Body of pancreas (tissue), 4 donors: ENCODE data around the gene TEX14. TPM values are rescaled to one million over a fixed set of nuclear protein-coding genes. Genes with fewer than 3 reads are reported as not detected.

Experiments
- ATAC-seq: fragments of 150-250 bp; one replicate; pipeline ENCODE4 v1.9.1; 2016
- DNase-seq, 4 donors: peaks; one replicate each; pipeline ENCODE4 v3.0.0-alpha.2; 2019
- H3K27ac ChIP-seq, 4 donors: fragments of 200-600 bp; sonication (generic); 1 replicate in 3 of 4; 2 replicates in 1 of 4; pipeline versions ENCODE4 v1.5.1 to v1.6.1; 2016 to 2019; ENCODE audit warnings: mild to moderate bottlenecking in 1 of 4, mixed read lengths in 1 of 4, moderate library complexity in 1 of 4
- H3K27me3 ChIP-seq, 2 donors: fragments of 200-600 bp; sonication (generic); one replicate each; pipeline ENCODE4 v1.6.0; 2016; ENCODE audit warnings: mild to moderate bottlenecking in 1 of 2
- H3K36me3 ChIP-seq, 2 donors: fragments of 200-600 bp; sonication (generic); replicated peaks in 1 of 2; 2 replicates each; pipeline ENCODE4 v1.5.1; 2016; ENCODE audit warnings: low read depth in 2 of 2; ENCODE audit not compliant: insufficient read depth in 1 of 2
- H3K4me1 ChIP-seq: fragments of 200-600 bp; sonication (generic); one replicate; pipeline ENCODE4 v1.6.0; 2016
- H3K4me3 ChIP-seq, 2 donors: fragments of 200-600 bp; sonication (generic); 1 replicate in 1 of 2; 2 replicates in 1 of 2; pipeline ENCODE4 v1.5.1; 2016 to 2019
- H3K9me3 ChIP-seq, 3 donors: fragments of 200-600 bp; sonication (generic); 1 replicate in 2 of 3; 2 replicates in 1 of 3; pipeline ENCODE4 v1.5.1; 2016
- POLR2A ChIP-seq, 3 donors: fragments of 450-650 bp; IDR thresholded peaks; one replicate each; pipeline ENCODE4 v1.6.1; 2016; ENCODE audit warnings: antibody characterized with exemption in 3 of 3, mild to moderate bottlenecking in 2 of 3
- WGBS, 2 donors: methylation state at CpG; one replicate each; pipeline ENCODE4 v1.1.5; 2017; 5-methylcytosine and 5-hydroxymethylcytosine counted together
- intact Hi-C: fragments of 100-400 bp; cut with DNase I; formaldehyde crosslinking; loops from one replicate; pipeline ENCODE4 v1.15.1; 2023
- total RNA-seq, 2 donors: library from RNA; depleted of rRNA; stranded (reverse); fragments of >200 nt; gene quantifications; one replicate each; pipeline ENCODE4 v1.1.0, GENCODE V29; 2016
- TF ChIP-seq, protein P1 (sequence below), 7 experiments: fragments of 450-650 bp in 4 of 7; fragments of 200-600 bp in 3 of 7; sonication (generic) in 3 of 7; IDR thresholded peaks; one replicate each; pipeline ENCODE4 v1.5.1; 2016 to 2019; ENCODE audit warnings: antibody characterized with exemption in 7 of 7

TEX14 gene
- total RNA-seq, 2 donors from 2014 or later, result 0.26 TPM; not detected in 1

DNA sequence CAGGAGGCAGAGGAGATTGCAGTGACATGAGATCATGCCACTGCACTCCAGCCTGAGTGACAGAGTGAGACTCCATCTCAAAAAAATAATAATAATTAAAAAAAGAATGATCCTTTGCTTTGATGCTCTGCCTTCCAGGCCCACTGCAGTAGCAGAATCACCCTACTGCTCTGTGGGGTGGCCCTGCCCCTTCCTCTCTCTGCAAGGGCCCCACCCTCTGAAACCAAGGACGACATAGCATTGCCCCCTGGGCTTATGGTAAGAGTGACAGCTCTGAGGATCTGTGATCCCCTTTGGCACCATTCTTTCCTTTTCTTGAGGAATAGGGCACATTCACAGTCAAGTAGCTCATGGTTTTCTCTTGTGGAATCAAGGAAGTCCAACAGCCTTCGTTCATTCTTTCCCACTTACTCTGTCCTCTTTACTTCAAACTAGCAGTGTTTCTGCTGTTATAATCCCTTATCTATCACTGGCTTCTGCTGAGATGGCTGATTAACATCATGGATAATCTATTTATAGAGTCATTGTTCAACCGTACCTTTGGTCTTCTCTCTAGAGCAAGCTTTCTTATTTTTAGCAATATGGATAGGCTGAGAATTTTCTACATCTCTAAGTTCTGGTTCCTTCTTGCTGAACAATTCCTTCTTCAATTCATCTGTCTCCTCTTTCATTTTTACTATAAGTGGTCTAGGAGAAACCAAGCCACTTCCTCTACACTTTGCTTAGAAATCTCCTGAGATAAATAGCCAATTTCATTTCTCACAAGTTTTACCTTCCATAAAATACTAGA, 14.7 kb upstream of the TEX14 start:
- TF ChIP-seq, protein P1, sequence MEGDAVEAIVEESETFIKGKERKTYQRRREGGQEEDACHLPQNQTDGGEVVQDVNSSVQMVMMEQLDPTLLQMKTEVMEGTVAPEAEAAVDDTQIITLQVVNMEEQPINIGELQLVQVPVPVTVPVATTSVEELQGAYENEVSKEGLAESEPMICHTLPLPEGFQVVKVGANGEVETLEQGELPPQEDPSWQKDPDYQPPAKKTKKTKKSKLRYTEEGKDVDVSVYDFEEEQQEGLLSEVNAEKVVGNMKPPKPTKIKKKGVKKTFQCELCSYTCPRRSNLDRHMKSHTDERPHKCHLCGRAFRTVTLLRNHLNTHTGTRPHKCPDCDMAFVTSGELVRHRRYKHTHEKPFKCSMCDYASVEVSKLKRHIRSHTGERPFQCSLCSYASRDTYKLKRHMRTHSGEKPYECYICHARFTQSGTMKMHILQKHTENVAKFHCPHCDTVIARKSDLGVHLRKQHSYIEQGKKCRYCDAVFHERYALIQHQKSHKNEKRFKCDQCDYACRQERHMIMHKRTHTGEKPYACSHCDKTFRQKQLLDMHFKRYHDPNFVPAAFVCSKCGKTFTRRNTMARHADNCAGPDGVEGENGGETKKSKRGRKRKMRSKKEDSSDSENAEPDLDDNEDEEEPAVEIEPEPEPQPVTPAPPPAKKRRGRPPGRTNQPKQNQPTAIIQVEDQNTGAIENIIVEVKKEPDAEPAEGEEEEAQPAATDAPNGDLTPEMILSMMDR (IDR thresholded peaks at IDR 0.05), result no peak
- no peak for TF ChIP-seq POLR2A (IDR thresholded peaks at IDR 0.05)
- DNase-seq (no peak), ATAC-seq (no peak)
- Histone ChIP-seq H3K4me3 (no peak overlapping the region), H3K27ac (no peak overlapping the region), H3K27me3 (no peaks in the 10 kb centered on the region), H3K4me1 (no peaks in the 10 kb centered on the region), H3K36me3 (peaks cover 0 to 2% of the 10 kb centered on the region in 2 donors), H3K9me3 (no peaks in the 10 kb centered on the region)
- WGBS, 2 donors, result 68 to 78% methylated on average over 3 of the region's 3 CpGs
- intact Hi-C loops, result no loop called here

- TF ChIP-seq, protein P1 (IDR thresholded peaks at IDR 0.05), result no peak
- no peak for TF ChIP-seq POLR2A (IDR thresholded peaks at IDR 0.05)
- no peak overlapping the region for H3K4me3 ChIP-seq
- H3K9me3 ChIP-seq, result no peaks in the 10 kb centered on the region
- ATAC-seq, result no peak
- H3K36me3 ChIP-seq, result peaks cover 0 to 2% of the 10 kb centered on the region in 2 donors
- H3K27ac ChIP-seq, result no peak overlapping the region
- H3K4me1 ChIP-seq, result no peaks in the 10 kb centered on the region
- no peak for DNase-seq
- intact Hi-C loops, result no loop called here
- WGBS, 2 donors, result 71 to 94% methylated on average over 1 to 2 of the region's 2 CpGs
- H3K27me3 ChIP-seq, result no peaks in the 10 kb centered on the region
These were observed 12.1 kb upstream of the TEX14 start for GRCh38 chr17:58703916-58704286.

GRCh38 chr17:58703137-58703915, 11.5 kb upstream of the TEX14 start:
- Histone ChIP-seq H3K27me3 (no peaks in the 10 kb centered on the region), H3K36me3 (peaks cover 0 to 2% of the 10 kb centered on the region in 2 donors), H3K9me3 (no peaks in the 10 kb centered on the region), H3K4me3 (no peak overlapping the region), H3K4me1 (no peaks in the 10 kb centered on the region), H3K27ac (no peak overlapping the region)
- DNase-seq (no peak), ATAC-seq (no peak)
- intact Hi-C loops, result no loop called here
- TF ChIP-seq, protein P1 (IDR thresholded peaks at IDR 0.05), result no peak
- TF ChIP-seq POLR2A (IDR thresholded peaks at IDR 0.05), result no peak
- WGBS, 2 donors, result 72 to 79% methylated on average over 4 of the region's 4 CpGs

DNA sequence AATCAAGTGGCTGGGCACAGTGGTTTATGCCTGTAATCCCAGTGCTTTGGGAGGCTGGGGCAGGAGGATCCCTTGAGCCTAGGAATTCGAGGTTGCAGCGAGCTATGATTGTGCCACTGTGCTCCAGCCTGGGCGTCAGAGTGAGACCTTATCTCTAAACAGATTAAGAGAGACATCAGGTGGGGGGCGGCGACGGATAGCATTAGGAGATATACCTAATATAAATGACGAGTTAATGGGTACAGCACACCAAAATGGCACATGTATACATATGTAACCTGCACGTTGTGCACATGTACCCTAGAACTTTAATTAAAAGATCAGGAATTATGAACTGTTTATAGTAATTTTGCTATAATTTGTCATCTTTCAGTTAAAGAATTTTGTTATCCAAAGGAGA, 10.9 kb upstream of the TEX14 start:
- no peaks in the 10 kb centered on the region for H3K27me3 ChIP-seq
- TF ChIP-seq POLR2A (IDR thresholded peaks at IDR 0.05), result no peak
- TF ChIP-seq, protein P1 (IDR thresholded peaks at IDR 0.05), result no peak
- ATAC-seq (no peak), DNase-seq (no peak)
- no peaks in the 10 kb centered on the region for H3K4me1 ChIP-seq
- intact Hi-C loops, result no loop called here
- peaks cover 0 to 2% of the 10 kb centered on the region in 2 donors for H3K36me3 ChIP-seq
- H3K9me3 ChIP-seq, result no peaks in the 10 kb centered on the region
- H3K27ac ChIP-seq, result no peak overlapping the region
- 68 to 83% methylated on average over 8 of the region's 8 CpGs for WGBS, 2 donors
- no peak overlapping the region for H3K4me3 ChIP-seq
